ENCODE data around the gene CRLF3.

- TF ChIP-seq CTCF (conservative IDR thresholded peaks at IDR 0.05; ENCODE audit: low read length) (no peak), EZH2phosphoT487 (IDR thresholded peaks at IDR 0.05; ENCODE audit: borderline replicate concordance, low read depth, low read length) (no peak)
These were observed 29.7 kb upstream of the CRLF3 start for GRCh38 chr17:30854146-30854545.
